HUES48 (cell line): ENCODE results near the gene IGFL3.

Experiments
- H3K27ac ChIP-seq: one replicate; pipeline ENCODE4 v1.7.0; 2013; ENCODE audit warnings: low read depth, low read length, inconsistent platforms
- H3K27me3 ChIP-seq: 2 replicates; pipeline ENCODE4 v1.6.1; 2013; ENCODE audit warnings: mild to moderate bottlenecking, low read length; ENCODE audit not compliant: control insufficient read depth, insufficient read depth
- H3K36me3 ChIP-seq: 2 replicates; pipeline ENCODE4 v1.6.1; 2013; ENCODE audit warnings: low read length; ENCODE audit not compliant: control insufficient read depth, insufficient read depth
- H3K4me1 ChIP-seq: 2 replicates; pipeline ENCODE4 v1.6.1; 2013; ENCODE audit warnings: mild to moderate bottlenecking, low read length; ENCODE audit not compliant: control insufficient read depth, insufficient read depth
- H3K4me3 ChIP-seq: 2 replicates; pipeline ENCODE4 v1.5.1; 2013; ENCODE audit warnings: mild to moderate bottlenecking, low read depth, low read length
- H3K9ac ChIP-seq: 2 replicates; pipeline ENCODE4 v1.6.1; 2013; ENCODE audit warnings: mild to moderate bottlenecking, low read depth, low read length, moderate library complexity
- H3K9me3 ChIP-seq: 2 replicates; pipeline ENCODE4 v1.6.1; 2013; ENCODE audit warnings: low read length; ENCODE audit not compliant: control insufficient read depth, insufficient read depth

Gene IGFL3

GRCh38 chr19:46144756-46145155, 20.3 kb upstream of the IGFL3 start:
- Histone ChIP-seq H3K9ac (no peak overlapping the region), H3K4me1 (no peaks in the 10 kb centered on the region), H3K36me3 (no peaks in the 10 kb centered on the region), H3K9me3 (no peaks in the 10 kb centered on the region), H3K4me3 (no peak overlapping the region), H3K27ac (no peak overlapping the region), H3K27me3 (no peaks in the 10 kb centered on the region)

- Histone ChIP-seq H3K9ac (no peak overlapping the region), H3K36me3 (no peaks in the 10 kb centered on the region), H3K27me3 (no peaks in the 10 kb centered on the region), H3K4me1 (no peaks in the 10 kb centered on the region), H3K9me3 (no peaks in the 10 kb centered on the region), H3K4me3 (no peak overlapping the region), H3K27ac (no peak overlapping the region)
Observed at GRCh38 chr19:46142294-46142693, 17.8 kb upstream of the IGFL3 start.

GRCh38 chr19:46141421-46141820, 16.9 kb upstream of the IGFL3 start:
- Histone ChIP-seq H3K4me1 (no peaks in the 10 kb centered on the region), H3K36me3 (no peaks in the 10 kb centered on the region)

GRCh38 chr19:46137915-46138473, 13.5 kb upstream of the IGFL3 start:
- Histone ChIP-seq H3K4me3 (no peak overlapping the region), H3K27ac (no peak overlapping the region), H3K9me3 (peaks cover 5% of the 10 kb centered on the region), H3K9ac (no peak overlapping the region), H3K36me3 (no peaks in the 10 kb centered on the region), H3K4me1 (peaks cover 12% of the 10 kb centered on the region), H3K27me3 (no peaks in the 10 kb centered on the region)

More at GRCh38 chr19:46141421-46141820, 16.9 kb upstream of the IGFL3 start:
- Histone ChIP-seq H3K4me3 (no peak overlapping the region), H3K27me3 (no peaks in the 10 kb centered on the region), H3K9ac (no peak overlapping the region), H3K9me3 (no peaks in the 10 kb centered on the region), H3K27ac (no peak overlapping the region)

- 0 out of 2 replicates have a peak overlapping the region, but pooled peaks have one; percentile 37 for H3K9ac ChIP-seq
- H3K4me1 ChIP-seq = peaks cover 19% of the 10 kb centered on the region
- H3K27ac ChIP-seq = peak overlapping the region; percentile 98
- no peak overlapping the region for H3K4me3 ChIP-seq
- peaks cover 9% of the 10 kb centered on the region for H3K9me3 ChIP-seq
- no peaks in the 10 kb centered on the region for H3K27me3 ChIP-seq
- H3K36me3 ChIP-seq = no peaks in the 10 kb centered on the region
Observed at GRCh38 chr19:46134527-46134926, 10.0 kb upstream of the IGFL3 start.

- Histone ChIP-seq H3K27ac (peak overlapping the region; percentile 98), H3K9ac (peak overlapping the region; percentile 73), H3K9me3 (peaks cover 9% of the 10 kb centered on the region), H3K36me3 (no peaks in the 10 kb centered on the region), H3K4me1 (peaks cover 19% of the 10 kb centered on the region), H3K27me3 (no peaks in the 10 kb centered on the region), H3K4me3 (no peak overlapping the region)
Observed at GRCh38 chr19:46133777-46134241, 9.3 kb upstream of the IGFL3 start.

GRCh38 chr19:46133101-46133627, 8.7 kb upstream of the IGFL3 start:
- Histone ChIP-seq H3K36me3 (no peaks in the 10 kb centered on the region), H3K27ac (peak overlapping the region; percentile 98), H3K9ac (peak overlapping the region; percentile 77), H3K4me1 (peaks cover 19% of the 10 kb centered on the region), H3K9me3 (peaks cover 9% of the 10 kb centered on the region), H3K4me3 (peak overlapping the region; percentile 38; the same call in 1 of the 2 replicates), H3K27me3 (no peaks in the 10 kb centered on the region)

- peak overlapping the region; percentile 77 for H3K9ac ChIP-seq
- H3K36me3 ChIP-seq = no peaks in the 10 kb centered on the region
- peak overlapping the region; percentile 98 for H3K27ac ChIP-seq
- peak overlapping the region; percentile 38; the same call in 1 of the 2 replicates for H3K4me3 ChIP-seq
- no peaks in the 10 kb centered on the region for H3K27me3 ChIP-seq
- H3K4me1 ChIP-seq = peaks cover 19% of the 10 kb centered on the region
- peaks cover 9% of the 10 kb centered on the region for H3K9me3 ChIP-seq
Observed at GRCh38 chr19:46132508-46133100, 8.1 kb upstream of the IGFL3 start.

GRCh38 chr19:46131485-46132143, 7.1 kb upstream of the IGFL3 start:
- H3K4me3 ChIP-seq = no peak overlapping the region
- H3K27me3 ChIP-seq = no peaks in the 10 kb centered on the region
- peak overlapping the region; percentile 98 for H3K27ac ChIP-seq
- H3K9me3 ChIP-seq = peaks cover 9% of the 10 kb centered on the region
- no peak overlapping the region for H3K9ac ChIP-seq
- peaks cover 19% of the 10 kb centered on the region for H3K4me1 ChIP-seq
- no peaks in the 10 kb centered on the region for H3K36me3 ChIP-seq

- H3K36me3 ChIP-seq = no peaks in the 10 kb centered on the region
Observed at GRCh38 chr19:46126086-46126580, 1.6 kb upstream of the IGFL3 start.

GRCh38 chr19:46125447-46125846, 959 bp upstream of the IGFL3 start:
- Histone ChIP-seq H3K36me3 (no peaks in the 10 kb centered on the region), H3K27me3 (no peaks in the 10 kb centered on the region), H3K27ac (no peak overlapping the region), H3K4me1 (peaks cover 10% of the 10 kb centered on the region), H3K4me3 (no peak overlapping the region), H3K9me3 (no peaks in the 10 kb centered on the region), H3K9ac (no peak overlapping the region)

More at GRCh38 chr19:46126086-46126580, 1.6 kb upstream of the IGFL3 start:
- H3K4me3 ChIP-seq = no peak overlapping the region
- no peak overlapping the region for H3K27ac ChIP-seq
- no peak overlapping the region for H3K9ac ChIP-seq
- H3K4me1 ChIP-seq = peaks cover 10% of the 10 kb centered on the region
- H3K27me3 ChIP-seq = no peaks in the 10 kb centered on the region
- H3K9me3 ChIP-seq = no peaks in the 10 kb centered on the region
